A673 (cell line): ENCODE results near the gene ABI2.

Experiments
- CTCF ChIP-seq: fragments of 300-800, 200-600 bp; sonication (generic); conservative IDR thresholded peaks from 2 replicates; pipeline ENCODE4 v1.5.1; 2017; ENCODE audit warnings: low read depth, mild to moderate bottlenecking, antibody characterized with exemption, low read length, moderate library complexity, mixed read lengths
- EZH2 ChIP-seq: fragments of 200-600 bp; sonication (generic); IDR thresholded peaks from 2 replicates; pipeline ENCODE4 v1.6.1; 2017; ENCODE audit warnings: borderline replicate concordance, low read depth, mild to moderate bottlenecking, mixed read lengths, antibody characterized with exemption, low read length; ENCODE audit not compliant: poor library complexity, severe bottlenecking

GRCh38 chr2:203280428-203281064 is 47.6 kb upstream of the ABI2 start:
- TF ChIP-seq CTCF (no peak), EZH2 (no peak)
